Pons (tissue), 1 donor: Measurements from ENCODE around the gene DST.

ENCODE experiments used
- DNase-seq: peaks from one replicate; pipeline ENCODE4 v3.0.0-alpha.2; 2016; ENCODE audit warnings: low spot score

The DST gene

DNA sequence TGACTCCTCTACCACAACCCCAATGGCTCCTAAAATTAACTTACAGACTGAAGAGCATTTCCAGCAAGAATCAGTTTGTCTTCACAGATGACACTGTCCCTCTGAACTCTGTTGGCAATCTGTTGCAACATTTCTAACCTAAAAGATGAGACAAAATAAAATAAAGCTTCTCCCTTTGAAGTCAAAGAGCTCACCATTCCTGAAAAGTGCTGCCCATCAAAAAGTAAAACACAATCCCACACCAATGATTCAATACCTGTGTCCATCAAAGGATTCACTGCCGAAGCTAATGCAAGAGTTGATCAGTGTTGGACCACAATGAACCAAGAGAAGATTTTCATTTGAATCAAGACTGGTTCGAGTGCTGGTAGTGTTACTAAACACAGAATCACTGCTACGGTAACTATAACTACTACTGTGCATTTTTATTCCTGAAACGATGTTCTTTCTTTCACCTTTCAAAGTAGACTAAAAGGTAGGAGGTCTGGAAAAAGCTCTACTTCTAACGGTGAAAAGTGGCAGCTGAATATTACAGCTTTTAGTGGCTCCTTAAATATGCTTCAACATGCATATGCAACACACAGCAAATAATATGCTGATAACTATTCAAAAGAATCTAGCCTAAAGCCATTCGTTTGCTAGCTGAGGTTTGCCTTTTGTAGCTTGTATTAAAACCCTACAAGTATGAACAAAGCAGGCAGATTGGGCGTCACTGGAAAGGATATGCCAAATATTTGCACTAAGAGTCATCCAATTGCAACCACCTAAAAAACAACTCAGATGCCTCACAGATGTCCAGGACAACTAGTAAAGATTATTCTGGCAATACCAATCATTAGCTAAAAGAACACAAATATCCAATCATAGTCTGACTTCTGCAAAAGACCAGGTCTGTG lies at the start of gene DST:
DST (minus strand) TSS at position 524 of the 896 bp plus-strand sequence.
- DNase-seq = no peak

- DNase-seq = no peak
These were observed 49.1 kb upstream of the DST start for GRCh38 chr6:56691814-56692213.

DNA sequence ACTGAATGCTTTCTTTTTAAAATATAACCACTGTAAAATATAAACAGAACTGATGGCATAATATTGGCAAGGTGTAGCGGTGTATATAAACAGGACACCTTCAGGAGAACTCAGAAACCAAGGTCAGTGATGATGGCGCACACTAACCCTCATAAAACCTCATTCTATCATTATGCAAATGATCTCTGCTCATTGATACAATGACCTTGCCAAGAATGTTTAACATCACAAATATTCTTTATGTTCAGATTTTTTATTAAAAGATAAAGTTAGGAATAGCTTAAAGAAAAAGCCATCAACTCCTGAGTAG lies 48.6 kb upstream of the DST start:
- DNase-seq = no peak

- DNase-seq = peak; percentile 78
These were observed 48.0 kb upstream of the DST start for GRCh38 chr6:56690519-56691285.

DNA sequence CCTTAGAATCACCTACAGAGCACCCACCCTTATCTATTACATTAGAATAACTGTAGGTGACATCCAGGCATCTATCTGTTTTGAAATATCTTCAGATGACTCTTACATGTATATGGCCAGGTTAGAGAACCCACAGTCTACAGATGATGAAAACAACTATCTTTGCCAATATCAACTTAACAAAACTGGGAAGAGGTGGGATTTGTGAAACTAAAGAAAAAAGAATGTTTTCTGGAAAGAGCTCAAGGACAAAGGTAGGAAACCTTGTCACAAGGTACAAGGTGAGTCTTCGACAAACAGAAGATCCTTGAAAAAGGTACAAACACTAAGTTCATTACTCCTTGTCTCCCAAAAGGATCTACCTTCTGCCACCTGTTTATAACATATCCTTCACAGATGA lies 47.0 kb upstream of the DST start:
- DNase-seq = no peak

- no peak for DNase-seq
These were observed 46.4 kb upstream of the DST start for GRCh38 chr6:56689114-56689513.

DNA sequence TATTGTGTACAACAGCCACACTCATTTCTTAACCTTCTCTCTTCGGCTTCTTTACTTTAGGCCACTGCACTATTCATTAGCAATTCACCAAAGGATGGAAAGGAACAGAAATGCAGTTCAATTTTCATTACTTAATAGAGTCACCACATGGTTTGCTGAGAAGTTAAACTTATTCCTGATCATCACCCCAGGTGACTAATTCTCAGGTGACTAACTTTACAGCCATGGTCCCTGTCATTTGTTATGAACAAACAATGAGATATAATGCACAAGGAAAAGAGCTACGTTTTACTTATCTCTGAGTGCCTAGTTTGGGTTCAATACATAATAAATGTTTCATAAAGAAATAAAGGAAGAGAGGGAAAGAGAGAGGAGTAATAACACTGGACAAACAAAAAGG lies 45.8 kb upstream of the DST start:
- no peak for DNase-seq

DNA sequence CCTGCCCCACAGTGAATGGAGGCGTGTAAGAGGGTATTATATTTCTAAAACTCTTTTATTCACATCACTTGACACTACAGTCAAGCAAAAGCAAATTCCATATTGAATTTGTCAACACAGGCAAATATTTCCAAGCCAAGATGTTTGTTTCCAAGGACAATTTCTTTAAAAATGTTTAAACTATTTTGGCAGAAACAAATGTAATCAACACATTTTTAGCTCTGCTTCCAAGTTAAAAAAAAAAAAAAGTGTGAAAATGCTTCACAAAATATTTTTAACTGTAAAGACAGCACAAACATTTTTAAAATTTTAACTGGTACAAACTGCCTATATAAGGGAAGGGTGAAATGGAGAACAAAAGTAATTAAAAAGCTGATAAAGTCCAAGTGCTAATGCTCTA lies 44.9 kb upstream of the DST start:
- no peak for DNase-seq

DNA sequence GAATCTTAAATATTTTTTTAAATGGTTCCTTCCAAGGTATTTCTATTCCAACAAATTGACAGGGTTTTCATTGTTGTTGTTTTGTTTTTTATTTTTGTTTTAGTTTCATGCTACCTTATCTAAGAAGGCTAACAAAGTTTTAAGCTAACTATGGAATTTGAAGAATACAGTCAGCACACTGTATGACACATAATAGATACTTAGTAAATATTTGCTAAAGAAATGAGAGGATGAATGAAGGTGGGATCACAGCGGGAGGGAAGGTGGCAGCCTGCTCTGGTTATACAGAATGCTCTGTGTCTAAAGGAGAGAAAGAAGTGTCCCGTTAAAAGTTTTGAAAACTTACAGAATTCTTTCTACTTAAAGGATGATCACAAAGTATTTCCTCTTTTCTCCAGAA lies 43.7 kb upstream of the DST start:
- no peak for DNase-seq

DNA sequence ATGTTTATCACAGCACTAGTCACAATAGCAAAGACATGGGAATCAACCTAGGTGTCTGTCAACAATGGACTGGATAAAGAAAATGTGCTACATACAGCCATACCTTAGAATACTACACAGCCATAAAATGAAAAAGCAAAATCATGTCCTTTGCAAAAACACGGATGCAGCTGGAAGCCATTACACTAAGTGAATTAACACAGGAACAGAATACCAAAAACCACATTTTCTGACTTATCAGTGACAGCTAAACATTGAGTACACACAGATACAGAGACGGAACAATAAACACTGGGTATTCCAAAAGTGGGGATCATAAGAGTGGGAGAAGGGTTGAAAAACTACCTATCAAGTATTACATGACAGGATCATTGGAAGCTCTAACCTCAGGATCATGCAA lies 43.3 kb upstream of the DST start:
- no peak for DNase-seq

DNA sequence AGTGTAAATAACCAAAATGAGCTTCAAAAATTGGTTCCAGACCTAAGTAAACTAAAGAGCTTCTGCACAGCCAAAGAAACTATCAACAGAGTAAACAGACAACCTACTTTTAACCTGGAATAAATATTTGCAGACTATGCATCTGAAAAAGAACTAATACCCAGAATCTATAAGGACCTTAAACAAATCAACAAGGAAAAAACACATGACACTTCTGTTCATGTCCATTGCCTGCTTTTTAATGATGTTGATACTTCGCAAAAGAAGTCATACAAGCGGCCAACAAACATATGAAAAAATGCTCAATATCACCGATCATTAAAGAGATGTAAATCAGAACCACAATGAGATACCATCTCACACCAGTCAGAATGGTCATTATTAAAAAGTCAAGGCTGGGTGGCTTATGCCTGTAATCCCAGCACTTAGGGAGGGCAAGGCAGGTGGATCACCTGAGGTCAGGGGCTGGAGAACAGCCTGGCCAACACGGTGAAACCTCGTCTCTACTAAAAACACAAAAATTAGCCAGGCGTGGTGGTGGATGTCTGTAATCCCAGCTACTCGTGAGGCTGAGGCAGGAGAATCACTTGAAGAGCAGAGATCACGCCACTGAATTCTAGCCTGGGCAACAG lies 42.5 kb upstream of the DST start:
- DNase-seq = no peak

DNA sequence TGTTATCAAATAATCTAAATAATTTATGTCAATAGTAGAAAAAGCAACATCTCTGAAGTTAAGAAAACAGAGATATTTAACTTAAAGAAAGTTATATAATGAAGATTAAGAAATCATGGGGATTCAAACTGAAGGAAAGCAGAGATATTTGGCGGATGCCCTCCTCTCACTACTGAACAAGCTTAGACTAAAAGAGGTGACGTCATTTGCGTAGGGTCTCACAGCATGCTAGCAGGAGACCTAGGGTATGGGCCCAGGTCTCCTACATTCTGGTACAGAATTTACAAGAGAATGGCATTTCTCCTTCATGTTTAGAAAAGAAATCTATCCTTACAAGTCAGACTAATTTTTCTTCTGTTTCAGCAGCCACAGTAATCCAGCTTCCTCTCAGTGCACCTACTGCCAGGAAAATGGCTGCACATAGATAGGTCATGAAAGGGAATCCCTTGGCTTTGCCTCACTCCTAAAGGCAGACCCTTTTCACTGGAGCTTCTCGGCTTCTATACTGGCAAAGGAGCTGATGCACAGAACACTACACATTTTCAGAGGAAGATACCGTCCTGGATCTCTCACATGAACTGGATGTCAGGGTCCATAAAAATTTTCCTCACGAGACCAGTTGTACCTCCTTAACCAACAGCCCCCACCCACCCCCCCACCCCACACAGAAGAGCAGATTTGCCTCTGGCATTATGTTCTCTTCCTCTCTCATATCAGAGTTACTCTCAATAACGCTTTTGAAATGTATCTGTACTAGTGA lies 41.8 kb upstream of the DST start:
- no peak for DNase-seq

GRCh38 chr6:56683882-56684281 lies 41.2 kb upstream of the DST start:
- DNase-seq = no peak

GRCh38 chr6:56682635-56683034 lies 39.9 kb upstream of the DST start:
- peak; percentile 71 for DNase-seq

- no peak for DNase-seq
These were observed 34.9 kb upstream of the DST start for GRCh38 chr6:56677559-56677958.

DNA sequence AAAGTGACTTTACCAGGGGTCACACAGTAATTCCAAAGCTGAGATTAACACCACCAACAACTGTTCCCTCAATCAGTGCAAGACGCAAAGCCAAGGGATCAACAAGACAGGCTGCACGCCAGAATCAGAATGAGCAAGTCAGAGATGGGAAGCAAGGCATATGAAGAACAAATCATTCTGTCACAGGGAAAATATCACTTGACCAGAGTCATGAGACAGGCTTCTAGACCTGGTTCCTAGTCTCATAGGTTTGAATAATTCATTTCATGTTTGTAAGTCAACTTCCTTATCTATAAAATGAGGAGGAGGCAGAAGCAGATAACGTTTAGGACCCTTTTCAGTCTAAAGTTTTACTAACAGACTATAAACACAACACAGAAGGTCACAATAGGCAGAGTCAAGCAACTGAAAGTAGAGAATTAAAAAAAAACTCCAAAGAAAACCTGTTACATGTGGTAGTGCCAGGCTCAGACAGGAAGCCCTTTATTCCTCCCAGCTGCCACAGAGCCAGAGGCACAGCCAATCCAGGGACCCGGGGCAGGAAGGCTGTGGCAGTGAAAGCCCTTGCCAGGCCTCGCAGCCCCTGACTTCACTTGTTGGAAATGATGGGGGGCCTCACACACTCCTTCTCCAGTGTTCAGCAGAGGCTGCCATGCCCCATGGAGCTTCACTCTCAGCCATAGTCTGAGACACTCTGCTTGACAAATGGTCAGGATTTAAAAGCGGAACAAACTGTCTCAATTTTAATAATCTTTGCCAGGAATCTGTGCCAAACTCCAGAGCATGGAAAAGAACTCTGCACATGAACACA lies 29.2 kb upstream of the DST start:
- DNase-seq = peak; percentile 96

GRCh38 chr6:56671160-56671559 lies 28.5 kb upstream of the DST start:
- DNase-seq = no peak

DNA sequence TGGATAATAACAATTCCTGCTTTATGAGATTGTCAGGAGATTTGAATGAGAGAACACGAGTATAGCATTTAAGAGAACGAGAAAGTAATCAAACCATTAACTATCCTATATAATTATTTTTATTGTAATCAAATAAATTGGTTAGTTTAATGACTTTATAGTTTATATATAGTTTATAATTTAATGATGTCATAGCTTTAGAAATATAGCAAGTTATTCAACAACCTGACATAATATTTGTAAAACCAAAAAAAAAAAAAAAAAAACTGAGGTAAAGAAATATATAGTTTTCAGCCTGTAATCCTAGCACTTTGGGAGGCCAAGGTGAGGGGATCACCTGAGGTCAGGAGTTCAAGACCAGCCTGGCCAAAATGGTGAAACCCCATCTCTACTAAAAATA lies 26.4 kb upstream of the DST start:
- DNase-seq = no peak

DNA sequence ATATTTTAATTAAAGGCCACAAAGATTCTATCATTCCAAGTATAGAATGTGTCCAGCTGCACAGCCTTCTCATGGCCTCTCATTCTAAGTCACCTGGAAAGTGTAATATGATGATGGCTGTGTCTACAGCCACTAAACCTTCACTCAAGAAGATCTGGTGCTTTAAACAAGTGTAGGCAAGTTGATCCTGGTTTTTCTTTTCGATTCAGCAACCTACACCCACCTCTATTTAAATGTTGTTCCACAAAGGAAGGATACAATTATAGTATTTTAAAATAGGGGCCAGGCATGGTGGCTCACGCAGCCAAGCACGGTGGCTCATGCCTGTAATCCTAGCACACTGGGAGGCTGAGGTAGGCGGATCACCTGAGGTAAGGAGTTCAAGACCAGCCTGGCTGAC lies 25.5 kb upstream of the DST start:
- no peak for DNase-seq

GRCh38 chr6:56667336-56667735 lies 24.6 kb upstream of the DST start:
- DNase-seq = no peak

DNA sequence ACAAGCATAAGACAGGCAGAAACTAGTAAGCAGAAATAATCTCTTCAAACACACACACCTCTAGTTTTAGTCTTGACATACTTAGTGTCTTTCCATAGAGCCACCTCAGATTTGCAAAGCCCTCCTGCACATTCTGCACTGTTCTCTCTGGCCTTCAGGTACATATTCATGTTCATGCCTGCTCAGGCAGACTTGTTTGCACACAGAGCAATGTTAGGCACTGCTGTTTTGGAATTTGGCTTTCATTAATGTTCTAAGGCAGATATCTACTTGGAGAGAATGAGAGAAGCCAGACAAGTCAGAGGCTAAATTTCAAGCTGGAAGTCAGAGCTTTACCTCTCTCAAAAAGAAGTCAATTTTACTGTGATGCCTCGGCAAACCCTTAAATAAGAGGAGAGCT lies 21.3 kb upstream of the DST start:
- no peak for DNase-seq

DNA sequence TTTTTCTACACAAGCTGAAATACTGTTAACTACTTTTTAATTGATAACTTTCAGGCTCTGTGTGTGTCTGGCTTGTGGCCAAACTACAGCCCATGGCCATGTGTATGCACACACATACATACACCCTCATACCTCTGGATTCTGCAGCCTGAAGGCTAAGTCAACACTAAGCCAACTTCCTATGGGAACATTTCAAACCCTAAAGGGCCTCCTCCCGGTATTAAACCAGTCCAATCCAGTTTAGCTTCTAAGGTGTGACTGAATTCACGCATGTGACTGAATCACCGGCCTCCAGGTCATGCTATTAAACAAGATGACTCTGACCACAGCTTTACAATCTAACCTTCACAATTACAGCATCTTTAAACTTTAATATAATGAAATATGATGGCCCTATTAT lies 20.7 kb upstream of the DST start:
- DNase-seq = no peak
